ENCODE measurements around the gene EME2.
"Not testable (repeated sequence)": the region's sequence is repeated elsewhere in the genome, so short reads cannot be mapped to it uniquely, and the experiment has no call there.

EME2 gene

GRCh38 chr16:1772362-1772907, at the start of gene EME2:
TSS of gene EME2 (plus strand) at chr16:1772810. CDS start at chr16:1773228, 418 bp downstream.
- DNase-seq = peak; percentile 40 to 50

- DNase-seq = peak; percentile 38 to 43
These were observed 49.0 kb upstream of the EME2 start for GRCh38 chr16:1723450-1724147.

- no peak for DNase-seq
These were observed 48.1 kb upstream of the EME2 start for GRCh38 chr16:1724491-1724890.

GRCh38 chr16:1726661-1727502, 45.7 kb upstream of the EME2 start:
- no peak for DNase-seq

GRCh38 chr16:1727651-1728624, 44.7 kb upstream of the EME2 start:
- no peak for DNase-seq

- no peak for DNase-seq
These were observed 43.6 kb upstream of the EME2 start for GRCh38 chr16:1729026-1729425.

GRCh38 chr16:1729445-1729844, 43.2 kb upstream of the EME2 start:
- no peak for DNase-seq

GRCh38 chr16:1731073-1731472, 41.5 kb upstream of the EME2 start:
- no peak for DNase-seq

- no peak for DNase-seq
These were observed 41.0 kb upstream of the EME2 start for GRCh38 chr16:1731603-1732002.

- DNase-seq = no peak
These were observed 40.5 kb upstream of the EME2 start for GRCh38 chr16:1732071-1732470.

- DNase-seq = not testable (repeated sequence)
These were observed 40.0 kb upstream of the EME2 start for GRCh38 chr16:1732551-1732987.

- DNase-seq = no peak
These were observed 38.5 kb upstream of the EME2 start for GRCh38 chr16:1734123-1734522.

- no peak for DNase-seq
These were observed 37.8 kb upstream of the EME2 start for GRCh38 chr16:1734816-1735215.

GRCh38 chr16:1740234-1740633, 32.4 kb upstream of the EME2 start:
- no peak for DNase-seq

- no peak for DNase-seq
These were observed 31.7 kb upstream of the EME2 start for GRCh38 chr16:1740781-1741490.

- no peak for DNase-seq
These were observed 31.0 kb upstream of the EME2 start for GRCh38 chr16:1741553-1742165.

GRCh38 chr16:1743376-1744337, 29.0 kb upstream of the EME2 start:
- DNase-seq = no peak

GRCh38 chr16:1744338-1744840, 28.2 kb upstream of the EME2 start:
- no peak for DNase-seq

GRCh38 chr16:1745181-1745899, 27.3 kb upstream of the EME2 start:
- DNase-seq = no peak
